ENCODE data around the gene FALEC. TPM values are rescaled to one million over a fixed set of nuclear protein-coding genes. Genes with fewer than 3 reads are reported as not detected.

Gene FALEC
- total and polyA plus RNA-seq, 9 of the 15 experiments (the other 6 are each of a cell fraction or from before 2014, with no cell fraction given) = 0.15 to 1.8 (median 0.53) TPM; not detected in 5

DNA sequence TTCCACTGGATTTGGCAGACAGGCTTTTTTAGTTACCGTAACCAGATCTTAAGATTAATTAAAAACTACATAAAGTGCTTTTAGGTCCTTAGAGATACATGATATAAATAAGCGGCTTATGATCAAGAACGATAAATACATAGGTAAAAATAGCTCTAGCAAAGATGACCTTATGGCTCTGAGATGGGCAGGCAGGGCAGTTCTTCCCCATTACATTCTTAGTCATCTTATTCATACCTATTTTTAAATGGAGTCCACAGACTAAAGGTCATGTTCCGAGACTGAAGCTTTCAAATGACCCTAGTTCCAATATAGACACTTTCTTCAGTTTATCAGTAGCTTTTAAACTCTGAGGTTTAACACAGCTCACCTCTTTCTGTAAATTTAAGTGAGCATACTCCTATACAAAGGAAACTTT is 59.5 kb downstream of the FALEC start (continued):
- TF ChIP-seq, protein P1, sequence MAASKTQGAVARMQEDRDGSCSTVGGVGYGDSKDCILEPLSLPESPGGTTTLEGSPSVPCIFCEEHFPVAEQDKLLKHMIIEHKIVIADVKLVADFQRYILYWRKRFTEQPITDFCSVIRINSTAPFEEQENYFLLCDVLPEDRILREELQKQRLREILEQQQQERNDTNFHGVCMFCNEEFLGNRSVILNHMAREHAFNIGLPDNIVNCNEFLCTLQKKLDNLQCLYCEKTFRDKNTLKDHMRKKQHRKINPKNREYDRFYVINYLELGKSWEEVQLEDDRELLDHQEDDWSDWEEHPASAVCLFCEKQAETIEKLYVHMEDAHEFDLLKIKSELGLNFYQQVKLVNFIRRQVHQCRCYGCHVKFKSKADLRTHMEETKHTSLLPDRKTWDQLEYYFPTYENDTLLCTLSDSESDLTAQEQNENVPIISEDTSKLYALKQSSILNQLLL (CRISPR knock-in tag; IDR thresholded peaks at IDR 0.05; ENCODE audit: borderline replicate concordance) = no peak
- TF ChIP-seq, protein P2, sequence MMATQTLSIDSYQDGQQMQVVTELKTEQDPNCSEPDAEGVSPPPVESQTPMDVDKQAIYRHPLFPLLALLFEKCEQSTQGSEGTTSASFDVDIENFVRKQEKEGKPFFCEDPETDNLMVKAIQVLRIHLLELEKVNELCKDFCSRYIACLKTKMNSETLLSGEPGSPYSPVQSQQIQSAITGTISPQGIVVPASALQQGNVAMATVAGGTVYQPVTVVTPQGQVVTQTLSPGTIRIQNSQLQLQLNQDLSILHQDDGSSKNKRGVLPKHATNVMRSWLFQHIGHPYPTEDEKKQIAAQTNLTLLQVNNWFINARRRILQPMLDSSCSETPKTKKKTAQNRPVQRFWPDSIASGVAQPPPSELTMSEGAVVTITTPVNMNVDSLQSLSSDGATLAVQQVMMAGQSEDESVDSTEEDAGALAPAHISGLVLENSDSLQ (IDR thresholded peaks at IDR 0.05) = no peak
- TF ChIP-seq MAFF (IDR thresholded peaks at IDR 0.05; ENCODE audit: low read length) (no peak), ZNF444 (CRISPR knock-in tag; IDR thresholded peaks at IDR 0.05) (0 out of 2 replicates have a peak, but pooled peaks have one; percentile 2), HCFC1 (IDR thresholded peaks at IDR 0.05; ENCODE audit: low read depth, low read length) (no peak), PHF20 (IDR thresholded peaks at IDR 0.05; ENCODE audit: partially characterized antibody) (no peak), KAT7 (CRISPR knock-in tag; IDR thresholded peaks at IDR 0.05; ENCODE audit: borderline replicate concordance) (peak; percentile 5; the same call in 1 of the 2 replicates)
- TF ChIP-seq, protein P3, sequence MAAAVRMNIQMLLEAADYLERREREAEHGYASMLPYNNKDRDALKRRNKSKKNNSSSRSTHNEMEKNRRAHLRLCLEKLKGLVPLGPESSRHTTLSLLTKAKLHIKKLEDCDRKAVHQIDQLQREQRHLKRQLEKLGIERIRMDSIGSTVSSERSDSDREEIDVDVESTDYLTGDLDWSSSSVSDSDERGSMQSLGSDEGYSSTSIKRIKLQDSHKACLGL (CRISPR knock-in tag; IDR thresholded peaks at IDR 0.05; ENCODE audit: borderline replicate concordance, poor library complexity, severe bottlenecking) = no peak
- TF ChIP-seq, protein P4, sequence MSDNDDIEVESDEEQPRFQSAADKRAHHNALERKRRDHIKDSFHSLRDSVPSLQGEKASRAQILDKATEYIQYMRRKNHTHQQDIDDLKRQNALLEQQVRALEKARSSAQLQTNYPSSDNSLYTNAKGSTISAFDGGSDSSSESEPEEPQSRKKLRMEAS (CRISPR knock-in tag; IDR thresholded peaks at IDR 0.05) = no peak

Measured in K562 (cell line).